ENCODE measurements around the gene STRN4. TPM values are rescaled to one million over a fixed set of nuclear protein-coding genes. Genes with fewer than 3 reads are reported as not detected.

Gene STRN4
- total and polyA plus RNA-seq, 9 of the 15 experiments (the other 6 are each of a cell fraction or from before 2014, with no cell fraction given): 0.62 to 83.7 (median 36.9) TPM

GRCh38 chr19:46746281-46747057, at the start of gene STRN4 (continued):
- peak; percentile 35 for TF ChIP-seq CCNT2 (IDR thresholded peaks at IDR 0.05; ENCODE audit: borderline replicate concordance, extremely low read depth, insufficient read length, low read depth, low read length)
- TF ChIP-seq BRF1 (IDR thresholded peaks at IDR 0.05; ENCODE audit: borderline replicate concordance, extremely low read depth, insufficient read length): no peak
- peak; percentile 71; the same call in 1 of the 2 replicates for TF ChIP-seq ZNF197 (CRISPR knock-in tag; IDR thresholded peaks at IDR 0.05; ENCODE audit: low read depth)
- no peak for TF ChIP-seq ID3 (CRISPR knock-in tag; IDR thresholded peaks at IDR 0.05)
- TF ChIP-seq ID3 (tag; IDR thresholded peaks at IDR 0.05): no peak
- peak; percentile 18; the same call in 1 of the 2 replicates for TF ChIP-seq ETS1 (conservative IDR thresholded peaks at IDR 0.05; ENCODE audit: control insufficient read depth, low read depth, low read length)
- TF ChIP-seq CC2D1A (IDR thresholded peaks at IDR 0.05): no peak
- TF ChIP-seq ZNF655 (CRISPR knock-in tag; IDR thresholded peaks at IDR 0.05): no peak
- TF ChIP-seq E4F1 (CRISPR knock-in tag; IDR thresholded peaks at IDR 0.05; ENCODE audit: borderline replicate concordance): no peak
- TF ChIP-seq SRSF3 (IDR thresholded peaks at IDR 0.05; ENCODE audit: insufficient read depth, low read length): no peak
- TF ChIP-seq SMARCC2 (IDR thresholded peaks at IDR 0.05; ENCODE audit: low read depth): no peak
- TF ChIP-seq DNMT1 (IDR thresholded peaks at IDR 0.05): no peak
- no peak for TF ChIP-seq E2F1 (CRISPR knock-in tag; IDR thresholded peaks at IDR 0.05)
- no peak for TF ChIP-seq FUS (optimal IDR thresholded peaks at IDR 0.05; ENCODE audit: low read depth, low read length)
- no peak for TF ChIP-seq MXI1 (IDR thresholded peaks at IDR 0.05; ENCODE audit: low read depth, low read length)
- TF ChIP-seq HCFC1 (IDR thresholded peaks at IDR 0.05; ENCODE audit: low read depth, low read length): no peak
- TF ChIP-seq TEAD2 (tag; IDR thresholded peaks at IDR 0.05): no peak
- TF ChIP-seq IRF2 (CRISPR knock-in tag; IDR thresholded peaks at IDR 0.05): no peak
- no peak for TF ChIP-seq TEAD1 (CRISPR knock-in tag; IDR thresholded peaks at IDR 0.05)
- TF ChIP-seq TBL1XR1 (IDR thresholded peaks at IDR 0.05; ENCODE audit: low read length in 2 of 2): no peak
